C4-2B (cell line): Measurements from ENCODE around the gene PIK3C2A.

Experiments used
- ZFX ChIP-seq: fragments of 450-650 bp; IDR thresholded peaks from 2 replicates; pipeline ENCODE4 v1.6.1; 2017
- TF ChIP-seq, protein P1 (sequence below): fragments of 450-650 bp; conservative IDR thresholded peaks from 2 replicates; pipeline ENCODE4 v1.5.1; 2017; ENCODE audit warnings: mild to moderate bottlenecking

DNA sequence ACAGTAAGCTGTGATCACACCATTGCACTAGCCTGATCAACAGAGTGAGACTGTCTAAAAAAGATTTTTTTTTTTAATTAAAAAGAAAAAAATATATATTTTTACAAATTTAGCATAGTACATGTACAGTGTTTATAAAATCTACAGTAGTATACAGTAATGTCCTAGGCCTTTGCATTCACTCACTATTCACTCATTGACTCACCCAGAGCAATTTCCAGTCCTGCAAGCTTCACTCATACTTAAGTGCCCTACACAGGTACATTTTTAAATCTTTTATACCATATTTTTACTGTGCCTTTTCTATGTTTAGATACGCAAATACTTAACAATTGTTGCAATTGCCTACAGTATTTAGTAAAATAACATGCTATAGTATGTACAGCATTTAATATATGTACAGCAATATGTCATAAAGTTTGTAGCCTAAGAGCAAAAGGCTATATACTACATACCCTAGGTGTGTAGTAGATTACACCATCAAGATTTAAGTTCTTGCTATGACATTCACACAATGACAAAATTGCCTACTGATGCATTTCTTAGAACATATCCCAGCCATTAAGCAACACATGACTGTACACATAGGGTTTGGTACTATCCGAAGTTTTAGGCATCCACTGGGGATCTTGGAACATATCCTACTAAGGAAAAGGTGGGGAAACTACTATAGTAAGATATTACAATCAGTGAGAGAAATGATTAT lies 22.8 kb downstream of the PIK3C2A start:
- TF ChIP-seq, protein P1, sequence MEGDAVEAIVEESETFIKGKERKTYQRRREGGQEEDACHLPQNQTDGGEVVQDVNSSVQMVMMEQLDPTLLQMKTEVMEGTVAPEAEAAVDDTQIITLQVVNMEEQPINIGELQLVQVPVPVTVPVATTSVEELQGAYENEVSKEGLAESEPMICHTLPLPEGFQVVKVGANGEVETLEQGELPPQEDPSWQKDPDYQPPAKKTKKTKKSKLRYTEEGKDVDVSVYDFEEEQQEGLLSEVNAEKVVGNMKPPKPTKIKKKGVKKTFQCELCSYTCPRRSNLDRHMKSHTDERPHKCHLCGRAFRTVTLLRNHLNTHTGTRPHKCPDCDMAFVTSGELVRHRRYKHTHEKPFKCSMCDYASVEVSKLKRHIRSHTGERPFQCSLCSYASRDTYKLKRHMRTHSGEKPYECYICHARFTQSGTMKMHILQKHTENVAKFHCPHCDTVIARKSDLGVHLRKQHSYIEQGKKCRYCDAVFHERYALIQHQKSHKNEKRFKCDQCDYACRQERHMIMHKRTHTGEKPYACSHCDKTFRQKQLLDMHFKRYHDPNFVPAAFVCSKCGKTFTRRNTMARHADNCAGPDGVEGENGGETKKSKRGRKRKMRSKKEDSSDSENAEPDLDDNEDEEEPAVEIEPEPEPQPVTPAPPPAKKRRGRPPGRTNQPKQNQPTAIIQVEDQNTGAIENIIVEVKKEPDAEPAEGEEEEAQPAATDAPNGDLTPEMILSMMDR: no peak
- no peak for TF ChIP-seq ZFX
